Measurements from ENCODE around the gene RAX2.
"Not testable (repeated sequence)": the region's sequence is repeated elsewhere in the genome, so short reads cannot be mapped to it uniquely, and the experiment has no call there.

RAX2 gene

DNA sequence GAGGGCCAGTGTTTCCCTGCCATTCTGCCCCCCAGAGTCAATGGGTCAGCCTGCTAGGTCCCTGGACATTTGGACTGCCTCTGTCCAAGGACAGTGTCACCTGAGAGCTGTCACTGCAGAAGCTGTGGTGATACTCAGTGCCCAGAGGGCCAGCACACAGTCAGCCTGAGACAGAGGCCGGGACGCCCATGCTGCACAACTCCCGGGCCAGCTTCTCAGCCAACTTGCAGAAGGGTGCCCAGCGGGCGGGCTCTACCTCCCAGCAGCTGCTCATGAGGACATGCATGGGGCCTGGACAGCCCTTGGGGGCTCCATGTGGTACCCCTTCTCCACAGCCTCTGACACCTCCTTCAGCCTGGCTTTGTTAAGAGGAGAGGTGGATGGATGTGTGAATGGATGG, 3.8 kb upstream of the RAX2 start:
- DNase-seq = no peak

- DNase-seq = no peak
Observed at GRCh38 chr19:3775374-3775711, 3.3 kb upstream of the RAX2 start.

DNA sequence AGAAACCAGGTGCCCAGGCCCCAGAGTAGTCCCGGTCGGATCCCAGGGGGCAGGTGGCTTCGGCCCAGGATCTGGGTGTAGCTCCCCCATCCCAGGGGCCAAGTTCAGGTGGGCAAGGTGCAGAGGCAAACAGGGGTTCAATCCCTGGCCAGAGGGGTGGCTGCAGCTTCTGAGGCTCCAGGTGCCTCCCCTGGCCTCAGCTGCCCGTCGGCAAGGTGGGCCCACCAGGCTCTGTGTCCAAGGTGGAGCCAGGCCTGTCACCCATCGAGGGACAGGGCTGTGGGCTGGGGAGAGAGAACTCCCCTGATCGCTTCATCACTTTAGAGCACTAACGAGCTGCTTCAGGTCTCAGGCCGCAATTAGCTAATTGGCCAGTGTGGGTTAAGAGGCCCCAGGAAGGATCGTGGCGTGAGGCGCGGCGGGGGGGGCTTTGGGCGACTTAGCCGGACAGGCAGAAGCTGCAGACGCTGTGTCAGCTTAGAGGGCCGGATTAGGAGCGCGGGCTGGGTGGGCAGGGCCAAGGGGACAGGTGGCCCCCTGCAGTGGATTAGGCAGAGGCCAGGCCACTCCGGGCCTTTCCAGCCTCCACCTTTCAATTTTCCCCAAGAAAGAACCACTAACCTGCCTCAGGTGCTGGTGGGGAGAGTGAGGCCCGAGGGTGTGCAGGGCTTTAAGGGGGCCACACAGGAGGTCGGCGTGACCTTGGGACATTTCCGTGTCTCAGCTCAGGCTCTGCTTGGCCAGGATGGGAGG, 2.8 kb upstream of the RAX2 start:
- peak in 2 of 3 experiments; percentile 29 to 65 for DNase-seq

DNA sequence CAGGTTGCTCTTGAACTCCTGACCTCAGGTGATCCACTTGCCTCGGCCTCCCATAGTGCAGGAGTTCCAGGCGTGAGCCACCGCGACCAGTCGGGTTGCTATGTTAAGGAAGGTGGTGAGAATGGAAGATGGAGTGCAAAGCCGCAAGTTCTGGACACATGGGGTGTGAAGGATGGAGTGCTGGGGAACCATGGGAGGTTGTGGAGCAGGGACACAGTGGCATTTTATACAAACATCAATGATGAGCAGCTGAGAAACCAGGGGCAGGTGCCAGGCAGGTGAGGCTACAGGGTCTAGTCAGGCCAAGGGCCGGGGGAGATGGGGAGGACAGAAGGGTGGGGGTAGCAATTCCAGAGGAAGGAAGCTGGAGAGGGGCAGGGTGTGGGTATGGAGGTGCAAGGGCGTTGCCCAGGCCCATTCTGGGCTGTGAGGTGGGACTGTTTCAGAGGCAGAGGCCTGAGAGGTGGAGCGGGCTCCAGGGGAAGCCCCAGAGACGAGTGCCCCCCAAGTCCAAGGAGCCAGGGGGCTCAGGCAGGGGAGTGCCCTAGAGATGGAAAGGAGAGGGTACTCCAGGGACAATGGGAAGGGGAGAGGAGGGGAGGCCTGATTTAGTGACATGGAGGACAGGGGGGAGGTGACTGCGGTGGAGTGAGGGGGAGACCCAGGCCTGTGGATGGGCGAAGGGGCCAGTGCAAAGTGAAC, 1.9 kb upstream of the RAX2 start:
- no peak for DNase-seq

DNA sequence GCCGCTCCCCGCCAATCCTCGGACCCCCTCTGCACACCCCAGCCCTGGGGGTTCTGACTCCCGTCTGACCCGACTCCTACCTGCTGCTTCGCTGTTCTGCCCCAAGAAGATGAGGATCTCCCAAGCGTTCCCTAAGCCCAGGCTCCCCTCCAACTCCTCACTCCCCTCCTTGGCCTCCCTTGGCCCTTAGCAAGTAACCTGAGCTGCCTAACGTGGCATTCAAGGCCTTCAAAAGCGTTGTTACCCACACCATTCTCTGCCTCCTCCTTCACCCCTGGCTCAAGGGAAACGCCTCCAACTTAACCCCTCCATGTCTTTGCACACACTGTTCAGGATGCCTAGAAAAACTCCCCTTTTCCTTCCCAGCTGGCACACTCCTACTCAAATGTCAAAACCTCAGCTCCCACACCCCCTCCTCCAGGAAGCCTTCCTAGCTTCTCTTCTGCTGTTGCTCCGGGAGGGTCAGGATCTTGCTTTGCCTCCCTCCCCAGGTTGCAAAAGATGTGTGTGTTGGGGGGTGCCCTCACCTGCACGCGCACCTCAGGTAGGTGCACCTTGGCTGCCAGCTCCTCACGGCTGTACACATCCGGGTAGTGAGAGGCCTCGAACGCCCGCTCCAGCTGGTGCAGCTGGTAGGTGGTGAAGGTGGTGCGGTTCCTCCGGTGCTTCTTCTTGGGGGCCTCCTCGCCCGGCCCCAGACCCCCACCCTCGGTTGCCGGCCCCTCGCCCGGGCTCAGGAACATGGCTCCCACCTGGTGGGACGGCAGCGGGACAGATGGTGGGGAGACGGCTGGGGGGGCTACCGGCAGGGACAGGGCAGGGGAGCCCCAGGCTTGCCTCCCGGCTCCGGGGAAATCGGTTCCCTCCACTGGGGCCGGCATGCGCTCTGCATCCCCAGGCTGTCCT, 775 bp downstream of the RAX2 start:
- DNase-seq = no peak

- no peak for DNase-seq
Observed at GRCh38 chr19:3770136-3770999, 1.7 kb downstream of the RAX2 start.

- no peak for DNase-seq
Observed at GRCh38 chr19:3769494-3769893, 2.5 kb downstream of the RAX2 start.

GRCh38 chr19:3768748-3769099, 3.3 kb downstream of the RAX2 start:
- no peak for DNase-seq

DNA sequence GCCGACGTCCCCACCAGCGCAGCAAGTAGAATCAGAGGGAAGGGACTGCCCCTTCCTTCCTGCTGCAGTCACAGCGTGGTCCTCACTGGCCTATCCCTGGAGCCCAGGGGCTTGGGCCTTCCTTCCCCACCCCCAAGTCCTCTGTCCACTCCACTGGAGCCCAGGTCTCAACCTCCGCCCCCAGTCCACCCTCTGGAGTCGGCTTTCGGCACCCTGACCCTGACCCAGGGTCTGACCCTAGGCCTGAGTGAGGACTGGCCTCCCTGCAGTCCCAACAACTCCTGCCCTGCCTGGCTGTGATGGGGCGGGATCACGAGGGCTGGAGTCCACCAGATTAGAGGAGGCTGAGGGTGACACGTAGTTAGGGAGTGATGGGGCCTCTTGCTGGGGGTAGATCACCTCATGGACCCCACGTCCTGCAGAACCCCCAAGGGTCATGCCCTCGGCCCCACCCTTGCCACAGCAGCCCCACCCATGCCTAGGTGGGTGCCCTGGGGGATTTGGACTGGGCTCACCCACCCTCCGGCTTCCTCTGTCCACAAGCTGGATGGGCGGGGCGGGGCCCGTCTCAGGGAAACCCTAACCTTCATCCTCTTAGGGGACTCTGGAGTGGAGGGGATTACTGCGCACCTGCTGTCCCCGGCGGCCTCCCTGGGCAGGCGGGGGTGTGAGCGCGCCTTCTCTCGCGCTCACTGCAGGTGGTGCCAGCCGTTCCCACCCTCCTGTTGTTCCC, 3.8 kb downstream of the RAX2 start:
- no peak for DNase-seq

DNA sequence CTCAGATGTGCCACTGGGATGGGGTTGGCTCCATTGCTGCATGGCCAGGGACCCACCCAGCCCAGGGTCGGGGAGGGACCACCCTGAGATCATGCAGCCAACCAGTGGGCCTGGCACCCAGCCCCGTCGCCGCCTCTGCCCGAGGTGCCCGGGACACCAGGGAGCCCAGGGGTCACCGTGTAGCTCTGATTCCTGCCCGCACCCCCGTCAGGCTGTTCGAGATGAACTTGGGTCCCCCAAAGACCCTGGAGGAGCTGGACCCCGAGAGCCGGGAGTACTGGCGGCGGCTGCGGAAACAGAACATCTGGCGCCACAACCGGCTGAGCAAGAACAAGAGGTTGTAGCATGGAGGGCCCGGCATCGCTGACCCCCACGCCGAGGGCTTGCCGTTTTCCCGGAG, 5.0 kb downstream of the RAX2 start:
- DNase-seq = no peak

GRCh38 chr19:3766520-3766919, 5.5 kb downstream of the RAX2 start:
- DNase-seq = no peak

DNA sequence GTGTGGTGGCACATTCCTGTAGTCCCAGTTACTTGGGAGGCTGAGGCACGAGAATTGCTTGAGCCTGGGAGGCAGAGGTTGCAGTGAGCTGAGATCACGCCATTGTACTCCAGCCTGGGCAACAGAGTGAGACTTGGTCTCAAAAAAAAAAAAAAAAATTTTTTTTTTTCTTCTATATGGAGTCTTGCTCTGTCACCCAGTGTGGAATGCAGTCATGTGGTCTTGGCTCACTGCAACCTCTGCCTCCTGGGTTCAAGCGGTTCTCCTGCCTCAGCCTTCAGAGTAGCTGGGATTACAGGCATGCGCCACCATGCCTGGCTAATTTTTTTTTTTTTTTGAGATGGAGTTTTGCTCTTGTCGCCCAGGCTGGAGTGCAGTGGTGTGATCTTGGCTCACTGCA, 6.3 kb downstream of the RAX2 start:
- DNase-seq = not testable (repeated sequence)

DNA sequence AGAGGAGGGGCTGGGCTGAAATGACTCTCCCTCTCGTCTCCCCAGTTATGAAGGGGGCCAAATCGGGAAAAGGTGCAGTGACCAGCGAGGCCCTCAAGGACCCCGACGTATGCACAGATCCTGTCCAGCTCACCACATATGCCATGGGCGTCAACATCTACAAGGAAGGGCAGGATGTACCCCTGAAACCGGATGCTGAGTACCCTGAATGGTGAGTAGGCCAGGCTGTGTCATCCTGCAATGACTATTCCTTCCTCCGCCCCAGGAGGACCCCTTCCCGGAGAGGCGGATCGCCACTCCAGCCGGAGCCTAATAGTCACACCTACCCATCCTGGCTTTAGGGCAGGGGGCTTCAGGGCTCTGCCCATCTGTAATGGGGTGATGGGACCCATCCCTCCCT, 6.9 kb downstream of the RAX2 start:
- no peak for DNase-seq

GRCh38 chr19:3762501-3763459, 9.2 kb downstream of the RAX2 start, which contains the start of gene MRPL54:
Gene MRPL54 (plus strand): TSS chr19:3762682. CDS start chr19:3762701, 19 bp downstream.
- peak; percentile 99 to 100 (median 100) for DNase-seq

GRCh38 chr19:3762130-3762473, 9.9 kb downstream of the RAX2 start:
- DNase-seq = no peak

DNA sequence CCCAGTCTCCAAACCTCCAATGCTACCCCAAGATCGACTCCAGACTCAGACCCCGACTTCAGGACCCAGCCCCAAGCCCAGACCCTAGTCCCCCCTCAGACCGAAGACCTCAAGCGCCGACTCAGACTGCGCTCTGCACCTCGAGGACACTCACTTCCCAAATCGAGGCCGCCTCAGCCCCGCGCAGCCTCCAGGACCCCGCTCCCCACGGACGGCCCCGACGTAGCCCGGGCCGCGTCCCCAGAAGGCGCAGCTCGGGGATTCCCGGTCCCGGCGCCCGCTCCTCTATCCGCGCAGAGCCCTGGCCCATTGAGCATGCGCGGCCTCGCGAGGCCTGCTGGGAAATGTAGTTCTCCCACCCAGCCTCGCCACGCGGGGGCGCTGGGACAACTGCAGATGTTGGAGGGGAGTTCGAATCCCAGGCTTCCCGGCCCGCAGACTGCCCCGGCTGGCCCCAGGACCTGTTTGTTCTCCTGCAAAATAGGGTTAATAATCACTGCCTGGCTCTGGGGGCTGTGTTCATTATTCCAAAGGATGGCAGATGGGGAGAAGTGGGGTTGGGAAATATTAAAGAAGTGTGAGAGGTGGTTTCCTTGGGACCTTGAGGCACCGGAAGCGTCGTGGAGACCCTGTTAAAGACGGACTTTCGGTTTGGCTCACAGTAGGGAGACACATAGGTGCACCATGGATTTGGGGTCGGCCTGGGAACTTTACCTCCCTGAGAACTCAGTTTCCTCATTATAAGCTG, 10.5 kb downstream of the RAX2 start, which contains the start of gene APBA3:
TSS of gene APBA3 (minus strand) at position 311 of the 748 bp plus-strand sequence. CDS start 1,428 bp downstream, outside the sequence.
- peak; percentile 85 to 94 (median 93) for DNase-seq

- peak in 2 of 3 experiments; percentile 41 to 54 for DNase-seq
Observed at GRCh38 chr19:3760871-3761361, 11.1 kb downstream of the RAX2 start.

DNA sequence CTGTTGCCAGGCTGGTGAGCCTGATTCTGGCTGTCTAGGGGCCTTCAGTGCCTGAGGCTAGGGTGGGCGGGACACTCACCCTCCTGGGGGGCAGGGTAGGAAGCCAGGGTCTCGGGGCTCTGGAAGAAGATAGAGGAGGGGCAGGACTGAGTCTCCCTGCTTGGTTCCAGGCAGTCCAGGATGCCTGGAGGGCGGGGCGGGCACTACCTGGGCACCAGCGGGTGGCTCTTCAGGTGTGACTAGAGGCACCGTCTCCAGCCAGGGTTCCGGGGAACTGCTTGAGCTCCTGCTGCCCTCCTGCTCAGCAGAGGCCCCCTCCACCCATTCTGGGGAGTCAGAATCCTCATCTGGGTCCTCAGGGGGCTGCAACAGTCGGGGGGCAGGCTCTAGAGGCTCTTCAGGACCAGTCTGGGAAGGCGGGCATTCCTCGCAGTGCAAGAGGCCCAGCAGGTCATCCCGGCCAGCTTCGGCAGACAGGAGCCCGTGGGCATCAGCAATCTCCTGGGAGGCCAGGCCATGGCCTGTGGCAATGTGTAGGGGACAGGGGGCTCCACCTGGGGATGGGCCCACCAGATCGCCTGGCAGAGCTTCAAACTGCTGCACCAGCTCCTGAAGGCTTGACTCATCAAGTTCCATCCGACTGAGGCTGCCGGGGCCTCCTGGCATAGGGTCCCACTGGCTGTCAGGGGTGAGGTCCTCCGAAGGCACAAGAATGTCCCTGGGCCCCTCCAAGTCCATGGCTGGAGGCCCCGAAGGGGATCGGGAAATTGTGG, 12.4 kb downstream of the RAX2 start:
- DNase-seq = no peak

- not testable (repeated sequence) for DNase-seq
Observed at GRCh38 chr19:3758297-3758696, 13.7 kb downstream of the RAX2 start.

All from NCI-H1417 (cell line).